ENCODE results near the gene AMT.
"Not testable (repeated sequence)": the region's sequence is repeated elsewhere in the genome, so short reads cannot be mapped to it uniquely, and the experiment has no call there.

AMT gene

DNA sequence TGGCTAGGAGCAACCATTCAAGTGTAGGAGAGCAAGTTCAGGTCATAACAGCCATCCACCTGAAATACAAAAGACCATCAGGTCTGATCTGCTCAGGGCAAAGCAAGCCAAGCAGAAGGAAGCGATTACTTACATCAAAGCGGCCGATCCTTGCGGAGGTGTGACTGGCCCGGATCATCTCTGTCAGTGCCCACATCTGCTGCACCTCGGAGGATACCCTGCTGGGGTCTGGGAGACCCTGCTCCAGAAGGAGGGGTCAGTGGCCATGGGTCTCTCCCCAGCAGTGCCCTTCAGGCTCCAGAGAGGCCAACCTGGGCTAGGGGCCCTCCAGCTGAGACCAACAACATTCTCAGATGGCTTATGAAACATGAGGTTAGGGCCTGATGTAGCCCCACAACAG, 2.5 kb upstream of the AMT start:
- DNase-seq (ENCODE audit: extremely low read depth in 1 of 2, low read depth in 1 of 2): no peak

DNA sequence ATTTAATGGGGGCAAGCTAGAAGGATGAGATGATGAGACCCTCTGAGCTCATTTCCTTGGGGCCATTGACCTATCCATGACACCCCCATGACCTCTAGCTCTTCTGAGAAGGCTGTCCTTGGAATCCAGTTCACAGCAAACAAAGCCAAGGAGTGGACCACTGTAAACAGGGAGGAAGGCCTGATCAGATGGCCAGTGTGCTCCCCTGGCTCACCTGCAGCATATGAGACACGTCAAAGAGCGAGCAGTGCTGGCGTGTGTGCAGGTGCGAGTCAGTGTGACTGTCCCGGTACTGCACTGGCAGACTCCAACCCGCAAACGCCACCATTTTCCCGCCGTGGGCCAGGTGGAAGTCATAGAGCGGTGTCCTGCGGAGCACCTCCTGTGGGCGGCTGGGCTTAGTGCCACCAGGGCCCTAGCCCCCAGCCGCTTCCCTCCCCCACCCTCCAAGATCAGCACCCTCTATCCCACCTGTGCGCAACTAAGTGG, 339 bp downstream of the AMT start:
- no peak for DNase-seq (ENCODE audit: extremely low read depth in 1 of 2, low read depth in 1 of 2)

DNA sequence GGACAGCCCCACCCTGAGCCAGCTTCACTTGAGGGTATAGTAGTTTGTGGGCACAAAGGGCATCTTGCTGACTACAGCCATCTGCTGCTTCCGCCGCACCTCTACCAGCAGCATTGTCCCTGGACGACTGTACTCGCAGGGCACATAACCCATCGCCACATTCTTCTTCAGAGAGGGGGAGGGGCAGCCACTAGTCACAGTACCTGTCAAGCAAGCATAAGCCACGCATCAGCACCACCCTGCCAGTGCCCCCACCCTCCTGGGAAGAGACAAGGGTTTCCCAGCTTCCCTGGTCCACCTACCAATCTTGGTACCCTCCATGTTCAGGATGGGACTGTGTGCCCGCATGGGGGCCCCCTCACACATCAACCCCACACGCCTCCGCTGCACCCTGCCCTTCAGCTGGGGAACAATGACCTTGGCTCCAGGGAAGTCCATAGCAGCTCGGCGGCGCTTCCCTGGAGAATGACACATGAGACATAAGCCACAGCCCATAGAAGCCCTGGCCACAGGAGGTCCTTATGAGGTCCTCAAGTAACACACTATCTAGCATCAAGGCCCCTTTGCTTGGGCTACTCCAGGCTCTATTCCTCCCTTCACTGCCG, 4.7 kb downstream of the AMT start:
- DNase-seq (ENCODE audit: extremely low read depth in 1 of 2, low read depth in 1 of 2): no peak

DNA sequence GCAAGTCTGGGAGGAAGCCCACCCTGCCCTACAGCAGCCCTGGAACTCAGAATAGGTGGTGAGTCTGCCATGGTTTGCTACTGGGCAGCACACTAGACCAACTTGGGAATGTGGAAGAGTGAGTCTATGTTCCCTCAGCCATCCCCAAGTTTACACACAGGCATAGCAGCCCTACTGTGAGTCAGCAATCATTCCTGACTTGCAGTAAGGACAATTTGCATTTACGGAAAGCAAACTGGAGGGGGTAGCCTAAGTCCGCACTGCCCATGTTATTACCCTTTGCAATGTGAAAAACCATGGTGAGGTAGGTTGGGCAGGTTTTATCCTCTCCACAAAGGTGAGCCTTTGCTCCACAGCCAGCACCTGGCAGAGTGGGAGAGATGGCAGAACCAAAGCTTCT, 5.4 kb downstream of the AMT start:
- DNase-seq (ENCODE audit: extremely low read depth in 1 of 2, low read depth in 1 of 2): no peak

DNA sequence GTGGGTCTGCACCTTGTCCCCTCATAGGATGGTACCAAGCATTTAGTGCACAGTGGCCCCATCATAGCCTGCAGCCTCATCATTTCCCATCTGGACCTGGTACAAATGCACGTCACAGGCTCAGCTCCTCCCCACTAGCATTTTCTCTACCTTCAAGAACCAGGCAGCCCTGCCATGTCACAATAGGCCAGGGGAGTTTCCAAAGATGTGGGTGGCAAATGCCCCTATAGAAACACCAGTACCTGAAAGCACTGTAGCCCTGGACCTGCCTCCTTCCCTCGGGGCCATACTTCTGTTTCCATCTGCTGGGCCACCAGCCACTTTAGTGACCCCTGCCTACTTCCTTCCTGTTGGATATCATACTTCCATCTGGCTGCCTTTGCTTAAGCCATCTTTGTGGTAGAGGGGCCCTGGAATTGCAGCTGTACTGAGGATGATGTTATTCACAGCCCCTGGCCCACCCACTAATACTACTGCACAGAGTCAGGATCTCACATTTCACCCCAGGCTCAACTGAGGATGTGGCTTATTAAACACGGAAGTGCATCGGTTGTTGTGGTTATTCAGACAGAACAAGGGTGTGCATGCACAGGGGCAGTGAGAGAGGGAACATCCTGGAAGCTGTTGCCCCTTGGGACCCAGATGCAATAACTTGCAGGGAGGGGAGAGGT, 6.2 kb downstream of the AMT start:
- DNase-seq (ENCODE audit: extremely low read depth in 1 of 2, low read depth in 1 of 2): peak in 1 of 2 donors; percentile 65

DNA sequence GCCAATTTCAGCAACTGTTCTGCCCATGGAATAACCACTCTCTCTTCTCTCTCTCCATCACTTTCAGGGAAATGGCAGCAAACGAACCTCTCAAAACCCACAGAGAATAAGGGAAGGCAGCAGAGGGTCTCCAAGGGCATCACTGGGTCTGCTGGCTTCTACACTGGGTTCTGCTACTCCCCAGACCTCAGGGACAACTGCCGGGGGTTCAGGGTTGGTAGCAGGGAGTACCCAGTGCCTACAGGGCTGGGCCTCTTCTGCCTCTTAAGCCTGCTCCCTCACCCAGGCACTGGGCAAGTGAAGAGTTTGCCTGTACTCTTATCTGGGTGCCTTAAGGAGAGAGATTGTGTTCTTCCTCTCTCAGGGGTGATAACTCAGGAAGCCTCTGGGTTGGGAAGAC, 7.5 kb downstream of the AMT start:
- no peak for DNase-seq (ENCODE audit: extremely low read depth in 1 of 2, low read depth in 1 of 2)

DNA sequence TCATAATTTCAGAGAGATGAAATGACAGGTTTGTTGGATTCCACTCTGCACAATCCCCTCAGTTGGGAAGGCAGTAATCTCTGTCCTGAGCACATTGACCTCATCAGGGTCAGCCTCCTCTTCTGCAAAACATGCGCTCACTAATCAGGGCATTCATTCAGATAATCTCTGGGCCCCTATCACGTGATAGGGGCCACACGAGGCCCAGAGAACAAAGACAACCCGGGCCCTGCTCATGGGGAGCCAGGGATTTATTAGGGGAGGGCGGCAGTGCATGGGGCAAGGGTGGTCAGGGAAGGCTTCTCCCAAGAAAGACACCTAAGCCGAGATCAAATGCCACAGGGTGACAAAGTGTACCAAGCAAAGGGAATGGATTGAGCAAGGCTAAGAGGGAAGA, 8.9 kb downstream of the AMT start:
- DNase-seq (ENCODE audit: extremely low read depth in 1 of 2, low read depth in 1 of 2): no peak

DNA sequence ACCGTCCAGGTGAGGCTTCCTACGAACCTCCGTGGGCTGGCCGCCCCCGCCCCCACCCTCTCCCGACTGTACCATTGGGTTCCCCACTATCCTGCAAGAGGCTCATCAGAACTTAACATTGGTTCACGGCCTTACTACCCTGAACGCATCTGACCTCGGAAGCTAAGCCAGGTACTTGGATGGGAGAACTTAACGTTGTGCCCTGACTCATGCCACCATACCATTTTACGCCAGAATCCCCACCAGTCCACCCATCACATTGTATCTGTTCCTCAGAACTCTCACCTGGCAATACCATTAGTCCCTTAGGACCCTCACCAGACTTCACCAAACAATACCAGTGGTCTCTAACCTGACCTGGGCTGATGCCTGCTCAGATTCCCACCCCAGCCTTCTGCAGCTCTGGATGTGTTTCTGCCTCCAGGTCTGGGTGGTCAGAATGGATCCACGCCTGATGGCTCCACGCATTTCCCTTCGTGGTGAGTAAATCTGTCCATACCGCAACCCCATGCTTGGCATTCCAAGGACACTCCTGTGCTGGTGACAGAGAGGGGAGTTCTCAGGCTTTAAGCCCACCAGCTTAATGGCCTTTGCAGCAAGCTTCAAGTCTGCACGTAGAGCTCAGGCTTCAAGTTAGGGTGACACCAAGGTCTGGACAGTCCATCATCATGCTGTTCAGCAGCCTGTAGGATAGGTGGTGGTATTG, 9.5 kb downstream of the AMT start:
- no peak for DNase-seq (ENCODE audit: extremely low read depth in 1 of 2, low read depth in 1 of 2)

DNA sequence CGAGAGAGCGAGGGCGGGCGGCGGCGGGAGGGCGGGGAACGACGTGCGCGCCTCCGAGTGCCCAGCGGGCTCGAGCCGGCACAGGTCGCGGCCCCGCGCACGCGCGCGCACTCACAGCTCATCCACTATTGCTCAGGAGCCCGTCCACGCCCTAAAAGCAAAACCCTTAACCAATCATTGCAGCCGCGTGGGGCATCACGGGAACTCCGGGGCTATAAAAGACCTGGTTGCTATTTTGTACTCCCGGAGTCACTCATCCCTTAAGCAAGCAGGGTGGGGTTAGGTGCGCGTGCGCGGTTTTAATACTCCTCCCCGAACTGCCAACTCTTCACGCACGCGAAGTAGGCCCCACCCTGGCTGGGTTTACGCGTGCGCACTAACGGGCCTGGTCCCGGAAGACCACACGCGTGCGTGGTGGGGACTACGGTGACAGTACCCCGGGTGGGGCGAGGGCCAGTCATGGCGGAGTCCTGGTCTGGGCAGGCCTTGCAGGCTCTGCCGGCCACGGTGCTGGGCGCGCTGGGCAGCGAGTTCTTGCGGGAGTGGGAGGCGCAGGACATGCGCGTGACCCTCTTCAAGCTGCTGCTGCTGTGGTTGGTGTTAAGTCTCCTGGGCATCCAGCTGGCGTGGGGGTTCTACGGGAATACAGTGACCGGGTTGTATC, 10.2 kb downstream of the AMT start, which contains the start of the genes RHOA and TCTA:
Gene RHOA, minus strand, starts transcription at position 9 of the 664 bp plus-strand sequence. CDS start 36,387 bp downstream, outside the sequence.
Gene TCTA, plus strand, starts transcription at position 456 of the 664 bp plus-strand sequence. Its CDS starts 4 bp downstream, at position 460.
- DNase-seq (ENCODE audit: extremely low read depth in 1 of 2, low read depth in 1 of 2): peak; percentile 97 to 99

DNA sequence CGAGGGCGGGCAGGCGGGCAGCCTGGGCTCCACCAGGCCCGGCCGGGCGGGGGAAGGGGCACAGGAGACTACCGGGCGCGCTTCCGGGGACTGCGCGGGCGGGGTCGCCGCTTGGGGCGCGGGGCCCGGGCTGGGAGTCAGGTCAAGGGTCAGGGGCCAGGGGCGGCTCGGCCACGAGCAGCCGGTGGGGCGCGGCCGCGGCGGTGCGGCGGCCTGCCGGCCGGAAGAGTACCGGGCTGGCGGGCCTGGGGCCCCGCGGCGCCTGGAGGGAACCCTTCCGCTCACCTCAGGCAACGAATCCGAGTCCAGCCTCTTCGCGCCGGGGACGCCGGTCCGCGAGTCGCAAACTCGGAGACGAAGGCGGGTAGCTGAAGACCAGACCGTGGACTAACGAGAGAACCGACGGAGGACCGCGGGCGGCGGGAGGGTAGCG, 10.7 kb downstream of the AMT start:
- DNase-seq (ENCODE audit: extremely low read depth in 1 of 2, low read depth in 1 of 2): peak in 1 of 2 donors; percentile 29

DNA sequence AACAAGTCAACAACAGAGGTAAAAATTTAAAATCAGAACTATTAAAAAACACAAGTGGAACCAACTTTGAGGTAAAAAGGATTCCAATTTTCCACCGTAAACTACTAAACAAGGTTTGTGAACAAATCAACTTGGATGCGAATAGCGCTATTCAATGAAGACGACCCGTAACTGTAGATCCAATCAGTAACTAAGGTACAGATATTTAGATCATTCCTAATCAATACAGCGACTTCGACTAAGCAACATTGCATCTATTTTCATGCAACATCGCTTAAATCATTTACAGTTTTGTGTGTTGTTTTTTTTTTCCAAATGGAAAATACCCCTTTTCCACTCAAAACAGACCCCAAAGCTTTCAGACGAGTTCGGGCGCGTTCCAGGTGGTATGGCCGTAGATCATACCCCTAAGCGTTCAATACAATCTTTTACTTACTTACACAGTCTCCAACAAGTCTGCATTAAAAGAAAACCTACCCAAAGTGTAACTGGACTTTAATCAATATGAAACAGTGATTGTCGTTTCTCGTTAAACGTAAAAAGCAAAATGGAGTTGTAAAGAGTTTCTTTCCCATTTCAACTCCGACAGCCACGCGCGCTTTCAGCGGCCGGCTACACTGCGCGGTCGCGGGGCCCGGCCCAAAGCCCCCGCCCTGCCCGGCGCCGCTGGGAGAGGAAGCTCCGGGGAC, 11.3 kb downstream of the AMT start:
- DNase-seq (ENCODE audit: extremely low read depth in 1 of 2, low read depth in 1 of 2): no peak

DNA sequence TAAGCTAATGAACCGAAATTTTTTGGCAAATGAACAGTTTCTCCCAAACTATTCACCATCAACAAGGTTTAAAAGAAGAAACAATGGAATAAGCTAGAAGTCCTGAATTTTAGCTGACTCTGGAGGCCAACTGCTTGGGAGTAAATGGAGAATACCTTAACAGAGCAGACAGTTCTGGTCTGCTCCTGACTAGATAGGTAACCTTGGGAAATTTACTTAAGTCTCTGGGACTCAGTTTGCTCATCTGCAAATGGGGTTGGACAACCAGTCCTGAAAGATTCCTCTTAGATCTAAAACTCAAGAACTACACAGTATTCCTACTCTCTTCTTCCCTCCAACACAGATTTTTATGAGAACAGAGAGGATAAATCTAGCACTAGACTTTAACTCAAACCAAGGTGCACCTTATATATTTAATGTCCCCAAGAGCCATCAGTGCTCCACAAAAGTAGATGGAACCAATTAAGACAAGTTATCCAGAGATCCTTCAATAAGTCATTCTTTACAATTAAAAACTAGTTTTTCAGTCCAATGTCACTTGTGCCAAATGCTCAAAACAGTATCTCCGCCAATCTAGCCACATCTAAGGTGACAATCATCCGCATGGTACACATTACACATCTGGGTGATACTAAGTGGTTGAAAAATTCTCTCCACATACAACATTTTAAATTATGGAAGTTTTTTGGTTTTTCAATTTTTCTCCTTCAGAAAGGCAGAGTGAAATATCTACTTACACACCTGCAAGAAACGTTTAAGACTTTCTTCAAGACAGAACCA, 12.0 kb downstream of the AMT start:
- DNase-seq (ENCODE audit: extremely low read depth in 1 of 2, low read depth in 1 of 2): no peak

DNA sequence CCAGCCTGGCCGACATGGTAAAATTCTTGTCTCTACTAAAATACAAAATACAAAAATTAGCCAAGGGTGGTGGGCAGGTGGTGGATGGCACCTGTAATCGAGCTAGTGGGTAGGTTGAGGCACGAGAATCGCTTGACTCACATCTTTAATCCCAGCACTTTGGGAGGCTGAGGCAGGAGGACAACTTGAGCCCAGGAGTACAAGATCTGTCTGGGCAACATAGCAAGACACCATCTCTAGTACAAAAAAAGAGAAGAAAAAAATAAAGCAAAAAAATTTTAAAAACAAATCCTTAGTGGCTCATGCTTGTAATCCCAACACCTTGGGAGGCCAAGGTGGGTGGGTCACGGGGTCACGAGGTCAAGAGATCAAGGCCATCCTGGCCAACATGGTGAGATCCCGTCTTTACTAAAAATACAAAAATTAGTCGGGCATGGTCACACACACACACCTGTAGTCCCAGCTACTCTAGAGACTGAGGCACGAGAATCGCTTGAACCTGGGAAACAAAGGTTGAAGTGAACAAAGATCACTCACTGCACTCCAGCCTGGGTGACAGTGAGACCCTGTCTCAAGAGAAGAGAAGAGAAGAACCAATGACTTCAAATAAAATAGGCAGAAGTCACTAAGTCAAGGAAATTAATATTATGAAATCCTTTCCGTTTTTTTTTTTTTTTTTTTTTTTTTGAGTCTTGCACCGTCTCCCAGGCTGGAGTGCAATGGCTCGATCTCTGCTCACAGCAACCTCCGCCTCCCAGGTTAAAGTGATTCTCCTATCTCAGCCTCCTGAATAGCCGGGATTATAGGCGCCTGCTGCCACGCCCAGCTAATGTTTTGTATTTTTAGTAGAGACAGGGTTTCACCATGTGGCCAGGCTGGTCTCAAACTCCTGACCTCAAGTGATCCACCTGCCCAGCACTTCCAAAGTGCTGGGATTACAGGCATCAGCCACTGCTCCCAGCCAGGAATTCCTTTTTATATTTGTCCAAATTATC, 15.4 kb downstream of the AMT start:
- DNase-seq (ENCODE audit: extremely low read depth in 1 of 2, low read depth in 1 of 2): no peak

DNA sequence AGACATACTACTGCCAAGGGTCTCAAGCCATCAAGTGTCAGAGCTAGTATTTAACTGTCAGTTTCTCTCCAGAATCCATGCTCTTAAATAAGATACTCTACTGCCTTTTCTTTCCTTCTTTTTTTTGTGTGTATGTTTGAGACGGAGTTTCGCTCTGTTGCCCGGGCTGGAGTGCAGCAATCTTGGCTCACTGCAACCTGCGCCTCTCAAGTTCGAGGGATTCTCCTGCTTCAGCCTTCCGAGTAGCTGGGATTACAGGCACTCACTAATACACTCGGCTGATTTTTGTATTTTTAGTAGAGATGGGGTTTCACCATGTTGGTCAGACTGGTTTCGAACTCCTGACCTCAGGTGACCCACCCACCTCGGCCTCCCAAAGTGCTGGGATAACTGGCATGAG, 16.7 kb downstream of the AMT start:
- not testable (repeated sequence) for DNase-seq (ENCODE audit: extremely low read depth in 1 of 2, low read depth in 1 of 2)

DNA sequence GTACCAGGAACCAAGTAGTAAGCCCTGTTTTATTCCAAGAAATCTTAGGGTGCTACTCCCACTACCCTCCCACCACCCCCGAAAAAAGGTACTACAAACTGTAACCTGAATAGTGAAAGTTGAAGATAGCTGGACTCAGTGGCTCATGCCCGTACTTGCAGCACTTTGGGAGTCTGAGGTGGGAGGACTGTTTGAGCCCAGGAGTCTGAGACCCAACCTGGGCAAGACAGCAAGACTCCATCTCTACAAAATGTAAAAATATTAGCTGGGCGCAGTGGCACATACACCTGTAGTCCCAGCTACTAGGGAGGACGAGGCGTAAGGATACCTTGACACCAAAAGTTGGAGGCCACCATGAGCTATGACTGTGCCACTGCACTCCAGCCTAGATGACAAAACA, 18.4 kb downstream of the AMT start:
- DNase-seq (ENCODE audit: extremely low read depth in 1 of 2, low read depth in 1 of 2): no peak

DNA sequence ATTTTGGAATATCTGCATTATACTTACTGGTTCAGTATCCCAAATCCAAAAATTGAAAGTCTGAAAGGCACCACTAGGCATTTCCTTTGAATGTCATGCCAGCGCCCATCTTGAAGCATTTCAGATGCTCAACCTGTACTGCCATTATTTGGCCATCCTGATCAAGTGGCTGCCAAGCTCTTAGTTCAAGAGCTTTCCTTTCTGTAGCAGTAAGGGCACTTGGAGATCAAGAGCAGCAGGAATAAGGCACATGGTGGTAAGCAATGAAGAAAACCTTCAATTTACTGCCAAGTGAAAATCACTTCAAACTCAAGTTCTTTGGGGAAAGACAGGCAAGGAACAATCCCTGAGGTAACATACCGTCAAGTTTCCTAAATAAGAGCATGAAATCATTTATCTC, 20.5 kb downstream of the AMT start:
- no peak for DNase-seq (ENCODE audit: extremely low read depth in 1 of 2, low read depth in 1 of 2)

DNA sequence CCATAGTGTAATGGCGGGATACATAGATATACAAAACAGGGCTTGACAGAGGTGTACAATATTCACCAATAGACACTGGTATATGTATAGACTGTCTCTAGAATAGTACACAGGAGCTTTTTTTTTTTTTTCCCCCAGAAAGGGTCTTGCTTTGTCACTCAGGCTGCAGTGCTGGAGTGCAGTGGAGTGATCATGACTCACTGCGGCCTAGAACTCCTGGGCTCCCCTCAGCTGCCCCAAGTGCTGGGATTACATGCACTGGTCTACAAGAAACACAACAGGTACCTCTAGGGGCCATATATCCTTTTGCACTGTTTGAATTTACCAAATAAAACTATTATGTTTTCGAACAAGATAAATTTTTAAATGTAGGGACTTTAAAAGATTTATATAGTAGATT, 22.8 kb downstream of the AMT start:
- DNase-seq (ENCODE audit: extremely low read depth in 1 of 2, low read depth in 1 of 2): no peak

DNA sequence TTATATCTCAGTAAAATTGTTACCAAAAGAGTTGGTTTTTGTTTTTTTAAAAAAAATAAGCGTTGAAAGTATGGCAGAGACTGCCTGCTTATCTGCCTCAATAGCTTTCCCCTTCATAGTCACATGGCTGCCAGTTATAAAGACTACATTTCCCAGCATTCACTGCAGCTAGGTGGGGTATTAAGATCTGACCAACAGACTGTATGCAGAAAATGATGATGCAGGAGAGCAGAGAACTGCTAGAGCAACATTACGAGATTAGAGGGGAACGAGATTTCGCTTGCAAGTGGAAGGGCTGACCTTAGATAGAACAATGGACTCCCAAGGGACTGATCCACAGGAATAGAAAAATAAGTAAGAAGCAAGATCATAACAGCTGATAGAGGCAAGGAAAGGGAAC, 24.8 kb downstream of the AMT start:
- no peak for DNase-seq (ENCODE audit: extremely low read depth in 1 of 2, low read depth in 1 of 2)

DNA sequence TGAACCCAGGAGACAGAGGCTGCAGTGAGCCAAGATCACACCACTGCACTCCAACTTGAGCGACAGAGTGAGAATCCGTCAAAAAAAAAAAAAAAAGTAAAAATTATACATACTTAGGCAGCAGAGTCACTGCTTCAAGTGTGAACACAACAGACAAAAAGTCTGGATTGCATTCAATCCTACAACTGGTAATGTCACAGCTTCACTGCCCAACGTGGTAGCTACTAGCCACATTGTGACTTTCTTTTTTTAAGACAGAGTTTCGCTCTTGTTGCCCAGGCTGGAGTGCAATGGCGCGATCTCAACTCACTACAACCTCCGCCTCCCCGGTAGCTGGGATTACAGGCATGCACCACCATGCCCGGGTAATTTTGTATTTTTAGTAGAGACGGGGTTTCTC, 31.0 kb downstream of the AMT start:
- DNase-seq (ENCODE audit: extremely low read depth in 1 of 2, low read depth in 1 of 2): not testable (repeated sequence)
